Cardiac muscle cell (in vitro differentiated cells and primary cell): ENCODE data around the gene SPATA22. TPM values are rescaled to one million over a fixed set of nuclear protein-coding genes. Genes with fewer than 3 reads are reported as not detected.

Experiments used
- DNase-seq, 2 donors: peaks; one replicate each; pipeline versions ENCODE4 v3.0.0 to v3.0.0-alpha.2; 2010 to 2017; ENCODE audit warnings: low read depth in 1 of 2, low spot score in 1 of 2
- H3K27ac ChIP-seq: fragments of 200-600 bp; sonication (generic); 2 replicates; pipeline ENCODE4 v1.5.1; 2016
- H3K27me3 ChIP-seq: fragments of 200-600 bp; sonication (generic); 2 replicates; pipeline ENCODE4 v1.6.0; 2016; ENCODE audit warnings: control low read depth
- H3K36me3 ChIP-seq: fragments of 200-600 bp; sonication (generic); 2 replicates; pipeline ENCODE4 v1.5.1; 2016; ENCODE audit warnings: control low read depth
- H3K4me1 ChIP-seq: fragments of 200-600 bp; sonication (generic); 2 replicates; pipeline ENCODE4 v1.8.1; 2017; ENCODE audit warnings: low read depth, mild to moderate bottlenecking, mixed run types
- H3K4me3 ChIP-seq: fragments of 200-600 bp; sonication (generic); 2 replicates; pipeline ENCODE4 v1.5.1; 2016; ENCODE audit warnings: mild to moderate bottlenecking
- H3K9me3 ChIP-seq: fragments of 200-600 bp; sonication (generic); 2 replicates; pipeline ENCODE4 v1.5.1; 2017; ENCODE audit warnings: low read depth, mild to moderate bottlenecking, control low read depth
- CTCF ChIP-seq: IDR thresholded peaks from 2 replicates; pipeline ENCODE4 v1.5.1; 2012; ENCODE audit warnings: low read depth, mild to moderate bottlenecking, low read length
- polyA plus RNA-seq: library from polyadenylated mRNA; unstranded; fragments of >200 nt; fragmentation: Nextera tagmentation; extraction: Ambion mirVana; gene quantifications from 2 replicates; pipeline ENCODE4 v1.2.1, GENCODE V29; 2016
- total RNA-seq: library from RNA; depleted of rRNA; stranded (reverse); fragments of >200 nt; gene quantifications from 2 replicates; pipeline ENCODE4 v1.2.3, GENCODE V29; 2016

Gene SPATA22
- total and polyA plus RNA-seq, 2 experiments from 2014 or later, result not detected

- Histone ChIP-seq H3K36me3 (no peaks in the 10 kb centered on the region), H3K27me3 (no peaks in the 10 kb centered on the region), H3K4me3 (no peak overlapping the region), H3K9me3 (no peaks in the 10 kb centered on the region), H3K27ac (no peak overlapping the region), H3K4me1 (peaks cover 11% of the 10 kb centered on the region)
- no peak for TF ChIP-seq CTCF
- no peak for DNase-seq
Observed at GRCh38 chr17:3485481-3486068, 14.0 kb upstream of the SPATA22 start.

GRCh38 chr17:3482852-3483251 is 11.2 kb upstream of the SPATA22 start:
- H3K4me3 ChIP-seq, result no peak overlapping the region

GRCh38 chr17:3479988-3480387 is 8.4 kb upstream of the SPATA22 start:
- H3K4me3 ChIP-seq, result no peak overlapping the region
- no peaks in the 10 kb centered on the region for H3K27me3 ChIP-seq
- DNase-seq, result no peak
- TF ChIP-seq CTCF, result no peak
- peaks cover 11% of the 10 kb centered on the region for H3K4me1 ChIP-seq
- no peak overlapping the region for H3K27ac ChIP-seq
- no peaks in the 10 kb centered on the region for H3K9me3 ChIP-seq
- no peaks in the 10 kb centered on the region for H3K36me3 ChIP-seq

More at GRCh38 chr17:3482852-3483251, 11.2 kb upstream of the SPATA22 start:
- peaks cover 11% of the 10 kb centered on the region for H3K4me1 ChIP-seq
- DNase-seq, result peak in 1 of 2 donors; percentile 20
- no peak overlapping the region for H3K27ac ChIP-seq
- no peak for TF ChIP-seq CTCF
- H3K27me3 ChIP-seq, result no peaks in the 10 kb centered on the region
- H3K36me3 ChIP-seq, result no peaks in the 10 kb centered on the region
- H3K9me3 ChIP-seq, result no peaks in the 10 kb centered on the region

GRCh38 chr17:3475812-3476610 is 4.4 kb upstream of the SPATA22 start, which contains the start of gene ASPA:
TSS of gene ASPA (plus strand) at chr17:3475997. CDS start at chr17:3476160, 163 bp downstream.
- DNase-seq, result no peak
- H3K27ac ChIP-seq, result no peak within 1 kb of the TSS
- no peaks in the 10 kb centered on the region for H3K36me3 ChIP-seq

GRCh38 chr17:3475251-3475685 is 3.6 kb upstream of the SPATA22 start:
- H3K4me3 ChIP-seq, result no peak overlapping the region
- TF ChIP-seq CTCF, result no peak
- no peaks in the 10 kb centered on the region for H3K36me3 ChIP-seq
- no peaks in the 10 kb centered on the region for H3K9me3 ChIP-seq
- H3K27ac ChIP-seq, result no peak overlapping the region
- no peak for DNase-seq
- no peaks in the 10 kb centered on the region for H3K4me1 ChIP-seq
- no peaks in the 10 kb centered on the region for H3K27me3 ChIP-seq

More at GRCh38 chr17:3475812-3476610, 4.4 kb upstream of the SPATA22 start, which contains the start of gene ASPA:
- Histone ChIP-seq H3K9me3 (no peaks in the 10 kb centered on the region), H3K27me3 (no peaks in the 10 kb centered on the region), H3K4me1 (no peaks in the 10 kb centered on the region), H3K4me3 (no peak within 1 kb of the TSS)
- TF ChIP-seq CTCF, result no peak
